K562 (cell line): ENCODE measurements around the gene TTLL11. TPM values are rescaled to one million over a fixed set of nuclear protein-coding genes. Genes with fewer than 3 reads are reported as not detected.
A peak's percentile ranks its signal among the peaks of the same experiment; 100 is the strongest.

Source experiments
- ATAC-seq: fragments of 200-7000 bp; cut with Tn5 transposase; 3 replicates; pipeline ENCODE4 v1.9.1; 2020; ENCODE audit warnings: moderate library complexity
- BruUV-seq: library from RNA; stranded (reverse); fragments of 400-500 nt; replicated peaks from 2 replicates; lab custom pipeline; 2021; lab: Mats Ljungman, UMichigan
- CTCF ChIA-PET: fragments of 300-600 bp; formaldehyde crosslinking; extraction: SDS; loops from one replicate; lab custom pipeline; 2021; ENCODE audit warnings: low intra/inter-chr PET ratio; lab: Yijun Ruan, JAX
- POLR2A ChIA-PET: fragments of 300-600, 350-650 bp; sonication (Branson Sonifier 250); formaldehyde crosslinking; extraction: SDS; loops from one replicate; lab custom pipeline; 2021; ENCODE audit warnings: antibody characterized with exemption, inconsistent platforms; lab: Yijun Ruan, JAX
- DNase-seq, 4 experiments: peaks; one replicate each; pipeline versions ENCODE4 v3.0.0 to v3.0.0-alpha.2; 2011 to 2018; ENCODE audit warnings: low spot score in 3 of 4, mixed read lengths in 3 of 4; ENCODE audit errors: extremely low read depth in 1 of 4
- FAIRE-seq: peaks from 2 replicates; lab custom pipeline; 2011; peaks lifted over from hg19 to GRCh38; lab: Jason Lieb, UNC
- H2AFZ ChIP-seq: 2 replicates; pipeline ENCODE4 v1.6.0; 2011; ENCODE audit warnings: low read depth, low read length, control low read depth, inconsistent platforms
- H3K27ac ChIP-seq: fragments of 200-600 bp; 3 replicates; pipeline ENCODE4 v1.8.0; 2011; ENCODE audit warnings: low read depth, mild to moderate bottlenecking, control low read depth, inconsistent platforms, low read length, moderate library complexity, mixed read lengths; ENCODE audit errors: extremely low read depth
- H3K27me3 ChIP-seq, 2 experiments: fragments of 300-600 bp in 1 of 2; 2 replicates in 1 of 2; 3 replicates in 1 of 2; pipeline versions ENCODE4 v1.6.0 to v1.8.0; 2011; ENCODE audit warnings: inconsistent platforms in 2 of 2, low read length in 2 of 2, mild to moderate bottlenecking in 1 of 2, mixed read lengths in 1 of 2, moderate library complexity in 1 of 2; ENCODE audit not compliant: control insufficient read depth in 2 of 2, insufficient read depth in 2 of 2
- H3K36me3 ChIP-seq: fragments of 300-600 bp; 3 replicates; pipeline ENCODE4 v1.8.0; 2011; ENCODE audit warnings: mild to moderate bottlenecking, low read length, inconsistent platforms; ENCODE audit not compliant: control insufficient read depth, insufficient read depth
- H3K4me1 ChIP-seq, 2 experiments: fragments of 200-600 bp in 1 of 2; replicated peaks in 1 of 2; 2 replicates in 1 of 2; 3 replicates in 1 of 2; pipeline versions ENCODE4 v1.5.1 to v1.8.0; 2011; ENCODE audit warnings: inconsistent platforms in 2 of 2, low read length in 2 of 2, mild to moderate bottlenecking in 1 of 2, mixed read lengths in 1 of 2, moderate library complexity in 1 of 2; ENCODE audit not compliant: control insufficient read depth in 2 of 2, insufficient read depth in 2 of 2
- H3K4me2 ChIP-seq: 2 replicates; pipeline ENCODE4 v1.6.1; 2011; ENCODE audit warnings: low read length, control low read depth, inconsistent platforms, mixed read lengths; ENCODE audit not compliant: insufficient read depth
- H3K4me3 ChIP-seq: fragments of 200-600 bp; sonication (generic), shearing (Covaris generic); 2 replicates; pipeline ENCODE4 v1.5.1; 2016; ENCODE audit warnings: control low read depth, inconsistent platforms
- H3K79me2 ChIP-seq: fragments of 200-600 bp; 3 replicates; pipeline ENCODE4 v1.8.0; 2011; ENCODE audit warnings: low read length, inconsistent platforms; ENCODE audit not compliant: control insufficient read depth, insufficient read depth
- H3K9ac ChIP-seq, 2 experiments: 2 replicates each; pipeline versions ENCODE4 v1.6.0 to v1.6.1; 2011; ENCODE audit warnings: low read depth in 2 of 2, low read length in 2 of 2, control low read depth in 1 of 2, inconsistent platforms in 1 of 2, mild to moderate bottlenecking in 1 of 2, mixed read lengths in 1 of 2; ENCODE audit not compliant: insufficient read depth in 1 of 2
- H3K9me1 ChIP-seq: one replicate; pipeline ENCODE4 v1.6.0; 2011; ENCODE audit warnings: inconsistent platforms, mild to moderate bottlenecking, low read length, moderate library complexity; ENCODE audit not compliant: control insufficient read depth, insufficient read depth
- H3K9me3 ChIP-seq: replicated peaks from 2 replicates; pipeline ENCODE4 v1.5.1; 2011; ENCODE audit warnings: low read depth, low read length, inconsistent platforms; ENCODE audit not compliant: control insufficient read depth, insufficient read depth
- H4K20me1 ChIP-seq: replicated peaks from 2 replicates; pipeline ENCODE4 v1.6.1; 2011; ENCODE audit warnings: low read length, inconsistent platforms, mixed read lengths; ENCODE audit not compliant: control insufficient read depth, insufficient read depth
- BRF1 ChIP-seq: IDR thresholded peaks from 3 replicates; pipeline ENCODE4 v1.6.1; 2011; ENCODE audit warnings: borderline replicate concordance, mild to moderate bottlenecking; ENCODE audit not compliant: insufficient read length; ENCODE audit errors: extremely low read depth
- HMG20B ChIP-seq: fragments of 250-450 bp; sonication (Bioruptor Pico); IDR thresholded peaks from 2 replicates; pipeline ENCODE4 v1.5.0; 2021; ENCODE audit warnings: mild to moderate bottlenecking
- NR2C1 ChIP-seq, 2 experiments: fragments of 450-650 bp; IDR thresholded peaks; 2 replicates each; pipeline ENCODE4 v1.6.1; 2017; ENCODE audit warnings: mild to moderate bottlenecking in 2 of 2, antibody characterized with exemption in 1 of 2, inconsistent platforms in 1 of 2, missing compliant biosample characterization in 1 of 2, missing genetic modification characterization in 1 of 2
- RBM17 ChIP-seq: fragments of 200-400 bp; formaldehyde crosslinking; IDR thresholded peaks from 2 replicates; pipeline ENCODE4 v1.6.1; 2017; ENCODE audit warnings: low read depth, mild to moderate bottlenecking, low read length, borderline replicate concordance
- SPI1 ChIP-seq: IDR thresholded peaks from 2 replicates; pipeline ENCODE4 v1.6.1; 2011; ENCODE audit warnings: low read depth, low read length, control low read depth, borderline replicate concordance
- THRB ChIP-seq: fragments of 450-650 bp; formaldehyde crosslinking; conservative IDR thresholded peaks from 2 replicates; pipeline ENCODE4 v1.4.0; 2022; ENCODE audit warnings: mild to moderate bottlenecking, missing genetic modification characterization
- ZFX ChIP-seq: sonication (generic); formaldehyde crosslinking; IDR thresholded peaks from 2 replicates; pipeline ENCODE4 v1.8.0; 2022; ENCODE audit warnings: mild to moderate bottlenecking, missing genetic modification reagents, moderate library complexity
- ZNF143 ChIP-seq: sonication (generic); formaldehyde crosslinking; IDR thresholded peaks from 2 replicates; pipeline ENCODE4 v1.9.0; 2022; ENCODE audit warnings: mild to moderate bottlenecking, missing genetic modification reagents
- WGBS: fragments of 100-300 bp; shearing (Covaris generic); methylation state at CpG from one replicate; pipeline ENCODE4 v1.1.6; 2016; ENCODE audit warnings: low coverage, mixed read lengths; ENCODE audit not compliant: insufficient coverage; ENCODE audit errors: missing lambda C conversion rate; 5-methylcytosine and 5-hydroxymethylcytosine counted together
- in situ Hi-C: fragments of 300-500 bp; cut with MboI; formaldehyde crosslinking; loops from 4 replicates; pipeline ENCODE4 v1.15.0; 2018; ENCODE audit warnings: inconsistent platforms, mixed read lengths
- intact Hi-C: fragments of 100-400 bp; cut with micrococcal nuclease; formaldehyde crosslinking; loops from 2 replicates; pipeline ENCODE4 v1.14.2; 2022
- polyA plus RNA-seq, 8 experiments: library from polyadenylated mRNA; depleted of rRNA in 4 of 8; stranded (reverse) in 5 of 8; unstranded in 3 of 8; fragments of >200 nt; fragmentation: Nextera tagmentation in 2 of 8; fragmentation: Illumina TruSeq in 1 of 8; extraction: Ambion mirVana in 2 of 8; extraction: Trizol in 1 of 8; gene quantifications; 2 replicates each; pipeline versions ENCODE4 v1.2.1 to v1.2.3, GENCODE V29; 2011 to 2014; ENCODE audit warnings: inconsistent platforms in 1 of 8, missing spikeins in 1 of 8
- total RNA-seq, 7 experiments: library from RNA; depleted of rRNA in 6 of 7; stranded (reverse); fragments of >200 nt in 6 of 7; fragmentation: Illumina TruSeq in 2 of 7; extraction: Trizol in 2 of 7; gene quantifications; 2 replicates each; pipeline versions ENCODE4 v1.2.1 to v1.2.3, GENCODE V29; 2011 to 2021; ENCODE audit warnings: low replicate concordance in 1 of 7

The TTLL11 gene
- total and polyA plus RNA-seq, 9 of the 15 experiments (the other 6 are each of a cell fraction or from before 2014, with no cell fraction given), result 0.83 to 4.4 (median 2.7) TPM

GRCh38 chr9:121817476-121817875 lies 275.6 kb downstream of the TTLL11 start:
- Histone ChIP-seq H3K9me3 (no peaks in the 10 kb centered on the region), H3K4me1 (no peaks in the 10 kb centered on the region; a peak in 1 of 5 replicates), H3K27ac (no peak overlapping the region), H3K4me2 (no peak overlapping the region), H3K9me1 (no peaks in the 10 kb centered on the region), H3K36me3 (no peaks in the 10 kb centered on the region), H2AFZ (no peak overlapping the region), H3K4me3 (no peak overlapping the region), H3K27me3 (peaks cover 17 to 84% of the 10 kb centered on the region in 2 experiments; a peak in 4 of 5 replicates), H3K9ac (peak overlapping the region in 1 of 2 experiments; percentile 17; a peak in 1 of 4 replicates), H4K20me1 (0 out of 2 replicates have a peak, but pooled peaks cover 5% of the 10 kb centered on the region), H3K79me2 (no peaks in the 10 kb centered on the region)
- ChIA-PET CTCF (no interaction called here), POLR2A (no interaction called here)
- in situ Hi-C loops, result no loop called here
- TF ChIP-seq ZFX, result no peak
- TF ChIP-seq HMG20B (CRISPR knock-in tag), result no peak
- no peak for TF ChIP-seq THRB (CRISPR knock-in tag)
- TF ChIP-seq ZNF143 (CRISPR knock-in tag), result no peak
- TF ChIP-seq SPI1, result no peak
- no peak for TF ChIP-seq RBM17
- no peak for TF ChIP-seq NR2C1 (IDR thresholded peaks at IDR 0.05)
- TF ChIP-seq NR2C1 (tag; IDR thresholded peaks at IDR 0.05), result no peak
- no peak for TF ChIP-seq BRF1
- intact Hi-C loops, result no loop called here
- DNase-seq (no peak), ATAC-seq (no peak), FAIRE-seq (no peak)
- no TSS peak for BruUV-seq
- WGBS, result under 1% methylated on average over 9 of the region's 9 CpGs
